GM23338 (cell line): ENCODE results near the gene AKR1D1. TPM values are rescaled to one million over a fixed set of nuclear protein-coding genes. Genes with fewer than 3 reads are reported as not detected.

Experiments
- ATAC-seq: fragments of 200-7000 bp; cut with Tn5 transposase; 3 replicates; pipeline ENCODE4 v1.9.1; 2020
- DNase-seq: peaks from one replicate; pipeline ENCODE4 v3.0.0-alpha.2; 2015; ENCODE audit warnings: low spot score
- H2AFZ ChIP-seq: fragments of 200-600 bp; sonication (generic); 2 replicates; pipeline ENCODE4 v1.8.0; 2016; ENCODE audit warnings: antibody characterized with exemption, mild to moderate bottlenecking, moderate library complexity
- H3F3A ChIP-seq: fragments of 200-600 bp; sonication (generic); replicated peaks from 2 replicates; pipeline ENCODE4 v1.8.0; 2017; ENCODE audit warnings: antibody characterized with exemption, mixed run types, low read depth
- H3K27ac ChIP-seq: fragments of 200-600 bp; sonication (generic); 2 replicates; pipeline ENCODE4 v1.6.1; 2016; ENCODE audit warnings: low read depth
- H3K27me3 ChIP-seq: fragments of 200-600 bp; sonication (generic); 2 replicates; pipeline ENCODE4 v1.8.0; 2016; ENCODE audit warnings: mild to moderate bottlenecking, mixed run types, moderate library complexity; ENCODE audit not compliant: insufficient read depth
- H3K36me3 ChIP-seq: fragments of 200-600 bp; sonication (generic); 2 replicates; pipeline ENCODE4 v1.8.0; 2016; ENCODE audit warnings: mild to moderate bottlenecking; ENCODE audit not compliant: insufficient read depth
- H3K4me1 ChIP-seq: fragments of 200-600 bp; sonication (generic); 2 replicates; pipeline ENCODE4 v1.8.0; 2016; ENCODE audit warnings: mild to moderate bottlenecking, moderate library complexity; ENCODE audit not compliant: insufficient read depth
- H3K4me2 ChIP-seq: fragments of 200-600 bp; sonication (generic); 2 replicates; pipeline ENCODE4 v1.7.1; 2017; ENCODE audit warnings: mixed run types
- H3K4me3 ChIP-seq: fragments of 200-600 bp; sonication (generic); 2 replicates; pipeline ENCODE4 v1.6.1; 2016; ENCODE audit warnings: mixed run types
- H3K79me2 ChIP-seq: fragments of 200-600 bp; sonication (generic); replicated peaks from 2 replicates; pipeline ENCODE4 v1.8.0; 2017; ENCODE audit warnings: mild to moderate bottlenecking; ENCODE audit not compliant: insufficient read depth
- H3K9me2 ChIP-seq: fragments of 200-600 bp; sonication (generic); 2 replicates; pipeline ENCODE4 v1.8.0; 2017; ENCODE audit not compliant: insufficient read depth
- H4K20me1 ChIP-seq: fragments of 200-600 bp; sonication (generic); replicated peaks from 2 replicates; pipeline ENCODE4 v1.8.0; 2017; ENCODE audit warnings: mild to moderate bottlenecking; ENCODE audit not compliant: insufficient read depth
- H3K27ac Mint-ChIP-seq: 2 replicates; pipeline ENCODE4 v1.8.0; 2020; ENCODE audit warnings: inconsistent platforms, mild to moderate bottlenecking, moderate library complexity, mixed read lengths
- H3K27me3 Mint-ChIP-seq: 3 replicates; pipeline ENCODE4 v1.8.0; 2022; ENCODE audit warnings: low read depth, mild to moderate bottlenecking, moderate library complexity, mixed read lengths, inconsistent platforms; ENCODE audit not compliant: insufficient read depth, poor library complexity
- H3K36me3 Mint-ChIP-seq: 3 replicates; pipeline ENCODE4 v1.8.0; 2021; ENCODE audit warnings: low read depth, mild to moderate bottlenecking, inconsistent platforms, moderate library complexity, mixed read lengths
- H3K4me1 Mint-ChIP-seq: 3 replicates; pipeline ENCODE4 v1.8.0; 2020; ENCODE audit warnings: mild to moderate bottlenecking, inconsistent platforms, mixed read lengths
- H3K4me3 Mint-ChIP-seq: 3 replicates; pipeline ENCODE4 v1.8.0; 2021; ENCODE audit warnings: moderate library complexity, mild to moderate bottlenecking, inconsistent platforms, mixed read lengths
- H3K9me3 Mint-ChIP-seq: 3 replicates; pipeline ENCODE4 v1.8.0; 2020; ENCODE audit warnings: moderate library complexity, mild to moderate bottlenecking, inconsistent platforms, mixed read lengths
- CREB1 ChIP-seq: fragments of 250-450 bp; sonication (Bioruptor Pico); IDR thresholded peaks from 2 replicates; pipeline ENCODE4 v1.5.0; 2020; ENCODE audit warnings: low read depth, mild to moderate bottlenecking, moderate library complexity
- CTCF ChIP-seq, 2 experiments: fragments of 200-600 bp in 1 of 2; sonication (generic) in 1 of 2; conservative IDR thresholded peaks; 2 replicates each; pipeline versions ENCODE4 v1.5.1 to v1.6.1; 2016 to 2017; ENCODE audit warnings: antibody characterized with exemption in 2 of 2, low read depth in 2 of 2, mild to moderate bottlenecking in 2 of 2, moderate library complexity in 1 of 2
- ETS1 ChIP-seq: IDR thresholded peaks from 2 replicates; pipeline ENCODE4 v1.6.1; 2016; ENCODE audit warnings: antibody characterized with exemption
- EZH2 ChIP-seq: fragments of 200-600 bp; sonication (generic); IDR thresholded peaks from one replicate; pipeline ENCODE4 v1.8.0; 2017; ENCODE audit warnings: antibody characterized with exemption, mild to moderate bottlenecking, low read depth; ENCODE audit not compliant: unreplicated experiment
- EZH2phosphoT487 ChIP-seq: fragments of 200-600 bp; sonication (generic); IDR thresholded peaks from one replicate; pipeline ENCODE4 v1.8.1; 2018; ENCODE audit warnings: antibody characterized with exemption; ENCODE audit not compliant: unreplicated experiment
- JUNB ChIP-seq: IDR thresholded peaks from one replicate; pipeline ENCODE4 v1.6.1; 2016; ENCODE audit warnings: antibody characterized with exemption; ENCODE audit not compliant: unreplicated experiment
- NANOG ChIP-seq: IDR thresholded peaks from 2 replicates; pipeline ENCODE4 v1.6.1; 2016; ENCODE audit warnings: antibody characterized with exemption, borderline replicate concordance
- POLR2AphosphoS5 ChIP-seq: IDR thresholded peaks from 2 replicates; pipeline ENCODE4 v1.6.1; 2016; ENCODE audit warnings: antibody characterized with exemption, low read depth
- REST ChIP-seq: IDR thresholded peaks from one replicate; pipeline ENCODE4 v1.6.1; 2018; ENCODE audit warnings: antibody characterized with exemption; ENCODE audit not compliant: unreplicated experiment
- STAT1 ChIP-seq: IDR thresholded peaks from one replicate; pipeline ENCODE4 v1.6.1; 2016; ENCODE audit warnings: antibody characterized with exemption; ENCODE audit not compliant: unreplicated experiment
- ZNF114 ChIP-seq: fragments of 250-450 bp; sonication (Bioruptor Pico); IDR thresholded peaks from 2 replicates; pipeline ENCODE4 v1.5.0; 2020; ENCODE audit warnings: mild to moderate bottlenecking, moderate library complexity
- ZNF331 ChIP-seq: fragments of 250-450 bp; sonication (Bioruptor Pico); IDR thresholded peaks from 2 replicates; pipeline ENCODE4 v1.5.0; 2020; ENCODE audit warnings: low read depth, mild to moderate bottlenecking, moderate library complexity
- ZNF462 ChIP-seq: fragments of 250-450 bp; sonication (Bioruptor Pico); IDR thresholded peaks from 2 replicates; pipeline ENCODE4 v1.5.0; 2020; ENCODE audit warnings: mild to moderate bottlenecking, moderate library complexity
- polyA plus RNA-seq: library from polyadenylated mRNA; unstranded; fragments of >200 nt; fragmentation: Nextera tagmentation; extraction: Ambion mirVana; gene quantifications from 2 replicates; pipeline ENCODE4 v1.2.1, GENCODE V29; 2016
- total RNA-seq: library from RNA; depleted of rRNA; stranded (reverse); fragments of >200 nt; shearing (Covaris generic); gene quantifications from 2 replicates; pipeline ENCODE4 v1.2.3, GENCODE V29; 2014

AKR1D1 gene
- total and polyA plus RNA-seq, 2 experiments from 2014 or later, result 0.14 TPM; not detected in 1

- Mint-ChIP-seq H3K27ac (no peak overlapping the region), H3K27me3 (peaks cover 4% of the 10 kb centered on the region), H3K4me1 (peaks cover 3% of the 10 kb centered on the region; the same call in 2 of the 3 replicates), H3K36me3 (no peaks in the 10 kb centered on the region), H3K4me3 (no peak overlapping the region), H3K9me3 (no peaks in the 10 kb centered on the region)
- no peak overlapping the region for H3K4me2 ChIP-seq
- H4K20me1 ChIP-seq, result no peaks in the 10 kb centered on the region
- no peak for TF ChIP-seq CTCF (conservative IDR thresholded peaks at IDR 0.05; ENCODE audit: low read depth in 2 of 2)
- no peak for TF ChIP-seq POLR2AphosphoS5
- TF ChIP-seq ETS1, result no peak
- no peak for TF ChIP-seq ZNF331
- TF ChIP-seq REST, result no peak
- no peak for TF ChIP-seq EZH2phosphoT487
- no peak for TF ChIP-seq ZNF114 (CRISPR knock-in tag)
- TF ChIP-seq NANOG, result no peak
- no peak for TF ChIP-seq EZH2
- TF ChIP-seq ZNF462, result no peak
- no peak for TF ChIP-seq JUNB
- TF ChIP-seq CREB1 (CRISPR knock-in tag), result no peak
- TF ChIP-seq STAT1, result no peak
- H3K4me1 ChIP-seq, result peaks cover 6% of the 10 kb centered on the region; the same call in 1 of the 2 replicates
- H3F3A ChIP-seq, result no peaks in the 10 kb centered on the region
- H3K27ac ChIP-seq, result peak overlapping the region; percentile 15; the same call in 1 of the 2 replicates
- ATAC-seq (peak; percentile 77), DNase-seq (peak; percentile 34)
- no peak overlapping the region for H3K4me3 ChIP-seq
- H2AFZ ChIP-seq, result peak overlapping the region; percentile 52
- H3K9me2 ChIP-seq, result no peaks in the 10 kb centered on the region
- no peaks in the 10 kb centered on the region for H3K36me3 ChIP-seq
- no peaks in the 10 kb centered on the region for H3K79me2 ChIP-seq
- H3K27me3 ChIP-seq, result no peaks in the 10 kb centered on the region
Observed at GRCh38 chr7:138105221-138105620, 29.0 kb downstream of the AKR1D1 start.
